Activated T-cell treated with anti-CD3 and anti-CD28 coated beads, Interleukin-2, amount 50 U/mL, for 48 hours (primary cell): ENCODE measurements around the gene SLC16A11.
"Not testable (repeated sequence)": the region's sequence is repeated elsewhere in the genome, so short reads cannot be mapped to it uniquely, and the experiment has no call there.

Experiments used
- DNase-seq, 2 experiments: peaks; one replicate each; pipeline ENCODE4 v3.0.0-alpha.2; 2020

The SLC16A11 gene

DNA sequence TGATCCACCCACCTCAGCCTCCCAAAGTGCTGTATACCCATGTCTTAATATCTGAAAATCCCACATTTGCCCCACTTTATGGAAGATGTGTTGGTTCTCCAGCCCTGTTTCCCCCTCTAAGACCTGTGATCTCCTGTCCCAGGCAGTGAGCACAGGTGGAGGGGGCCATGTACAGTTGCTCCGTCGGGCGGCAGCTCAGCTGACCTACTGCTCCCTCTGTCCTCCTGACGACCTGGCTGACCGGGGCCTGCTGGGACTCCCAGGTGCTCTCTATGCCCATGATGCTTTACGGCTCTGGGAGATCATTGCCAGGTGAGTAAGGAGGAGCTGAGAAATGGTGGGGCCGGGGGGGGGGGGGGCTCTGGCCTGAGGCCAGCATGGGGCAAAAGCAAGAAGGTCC is 38.2 kb downstream of the SLC16A11 start:
- DNase-seq: no peak

DNA sequence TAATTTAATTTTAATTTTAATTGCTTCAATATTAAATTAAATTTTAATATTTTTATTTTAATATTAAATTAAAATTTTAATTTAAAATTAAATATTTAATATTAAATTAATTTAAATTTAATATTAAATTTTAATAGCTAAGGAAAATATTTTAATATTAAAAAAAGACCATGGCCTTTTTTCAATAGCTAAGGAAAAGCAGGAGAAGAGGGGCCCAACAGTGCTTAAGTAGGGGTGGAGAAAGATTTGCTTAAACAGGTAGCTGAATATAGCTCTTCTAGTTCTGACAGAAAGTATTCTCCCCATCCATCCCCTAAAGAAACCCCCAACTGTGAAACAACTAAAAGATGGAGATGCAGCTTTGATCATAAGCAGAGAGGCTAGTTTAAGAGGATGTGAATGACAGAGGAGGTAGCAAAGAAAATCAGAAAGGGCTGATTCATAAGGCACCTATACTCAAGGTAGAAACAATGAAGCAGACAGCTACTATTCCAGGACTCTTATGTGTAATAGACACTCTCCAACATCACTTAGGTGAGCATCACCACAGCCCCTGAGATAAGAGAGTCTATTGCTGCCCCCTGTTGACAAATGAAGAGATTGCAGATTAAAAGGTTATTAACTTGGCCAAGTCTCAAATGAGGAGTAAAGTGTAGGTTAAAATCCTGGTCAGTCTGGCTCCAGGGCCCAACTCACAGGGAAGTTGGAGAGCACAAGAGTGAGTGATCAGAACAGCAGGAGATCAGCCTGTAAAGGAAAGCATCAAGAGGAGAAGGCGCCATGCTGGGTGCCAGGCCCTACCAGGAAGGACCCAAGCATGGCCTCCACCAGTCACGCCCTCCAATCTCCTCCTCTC is 39.3 kb downstream of the SLC16A11 start:
- peak; percentile 45 to 49 for DNase-seq

DNA sequence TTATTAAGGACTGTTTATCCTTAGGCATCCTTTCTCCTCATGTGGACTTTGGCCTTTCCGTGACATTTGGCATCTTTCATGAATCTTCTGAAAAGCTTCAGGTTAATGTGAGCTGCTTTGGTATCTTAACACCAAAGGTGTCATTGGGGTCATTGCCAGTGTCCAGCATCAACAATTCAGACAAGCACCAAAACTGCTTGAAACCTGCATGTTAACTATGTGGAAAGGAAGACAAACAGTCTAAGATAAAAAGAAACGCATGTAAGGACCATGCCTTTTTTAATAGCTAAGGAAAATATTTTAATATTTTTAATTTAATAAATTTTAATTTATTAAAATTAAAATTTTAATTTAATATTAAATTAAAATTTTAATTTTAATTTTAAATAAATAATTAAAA is 40.1 kb downstream of the SLC16A11 start:
- no peak for DNase-seq

DNA sequence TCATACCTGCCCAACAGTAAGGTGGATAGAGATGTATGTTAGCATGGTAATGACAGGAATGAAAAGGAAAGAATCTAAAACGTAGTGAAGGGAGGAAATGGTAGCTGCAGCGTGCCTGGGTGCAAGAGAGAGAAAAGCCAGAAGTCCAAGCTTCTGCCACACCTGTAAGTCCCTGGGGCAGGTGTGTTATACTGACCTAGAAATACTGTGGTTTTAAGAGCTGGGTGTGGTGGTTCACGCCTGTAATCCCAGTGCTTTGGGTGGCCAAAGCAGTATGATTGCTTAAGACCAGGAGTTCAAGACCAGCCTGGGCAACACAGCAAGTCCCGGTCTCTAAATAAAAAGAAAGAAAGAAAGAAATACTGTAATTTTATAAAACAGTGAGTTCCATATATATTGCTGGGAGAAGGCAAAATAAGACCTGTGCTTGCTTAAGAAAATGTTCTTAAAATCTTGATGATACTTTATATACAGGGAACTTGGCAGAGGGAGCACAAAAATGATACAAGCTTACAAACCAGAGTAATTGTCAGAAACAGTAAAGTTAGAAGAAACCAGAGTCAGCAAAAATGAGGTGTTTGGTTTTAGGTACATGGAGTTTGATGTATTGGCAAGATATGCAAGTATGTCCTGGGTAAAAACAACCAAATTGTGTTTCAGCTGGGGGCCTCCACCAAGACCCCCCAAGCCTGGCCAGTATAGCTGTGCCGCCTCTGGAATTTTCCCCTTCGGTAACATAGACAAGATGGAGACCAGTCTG is 41.4 kb downstream of the SLC16A11 start:
- no peak for DNase-seq

DNA sequence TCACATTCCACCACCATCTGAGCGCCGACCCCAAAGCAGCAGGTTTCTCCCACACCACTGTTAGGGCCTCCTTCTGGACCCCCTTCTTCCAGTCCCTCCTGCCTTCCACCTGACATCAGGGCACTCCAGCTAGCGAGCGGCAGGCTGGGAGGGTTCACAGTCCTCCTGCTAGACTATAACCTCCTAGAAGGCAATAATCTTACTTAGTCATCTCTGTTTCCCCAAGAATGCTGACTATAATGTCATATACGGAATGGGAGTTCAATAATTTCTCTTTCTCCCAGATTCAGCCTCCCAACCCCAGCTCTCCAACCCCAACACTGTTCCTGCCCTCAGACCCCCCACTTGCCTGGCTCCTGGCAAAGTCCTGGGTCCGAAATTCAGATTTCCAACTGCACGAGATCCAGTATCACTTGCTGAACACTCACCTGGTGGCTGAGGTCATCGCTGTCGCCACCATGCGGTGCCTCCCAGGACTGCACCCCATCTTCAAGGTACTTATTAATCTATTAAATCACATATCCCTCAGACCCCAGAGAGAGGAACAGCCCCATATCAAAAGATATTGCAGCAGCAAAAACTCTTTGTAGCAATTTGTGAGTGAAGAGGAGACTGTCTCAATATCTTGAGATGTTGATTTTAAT is 42.5 kb downstream of the SLC16A11 start:
- peak; percentile 71 to 73 for DNase-seq

DNA sequence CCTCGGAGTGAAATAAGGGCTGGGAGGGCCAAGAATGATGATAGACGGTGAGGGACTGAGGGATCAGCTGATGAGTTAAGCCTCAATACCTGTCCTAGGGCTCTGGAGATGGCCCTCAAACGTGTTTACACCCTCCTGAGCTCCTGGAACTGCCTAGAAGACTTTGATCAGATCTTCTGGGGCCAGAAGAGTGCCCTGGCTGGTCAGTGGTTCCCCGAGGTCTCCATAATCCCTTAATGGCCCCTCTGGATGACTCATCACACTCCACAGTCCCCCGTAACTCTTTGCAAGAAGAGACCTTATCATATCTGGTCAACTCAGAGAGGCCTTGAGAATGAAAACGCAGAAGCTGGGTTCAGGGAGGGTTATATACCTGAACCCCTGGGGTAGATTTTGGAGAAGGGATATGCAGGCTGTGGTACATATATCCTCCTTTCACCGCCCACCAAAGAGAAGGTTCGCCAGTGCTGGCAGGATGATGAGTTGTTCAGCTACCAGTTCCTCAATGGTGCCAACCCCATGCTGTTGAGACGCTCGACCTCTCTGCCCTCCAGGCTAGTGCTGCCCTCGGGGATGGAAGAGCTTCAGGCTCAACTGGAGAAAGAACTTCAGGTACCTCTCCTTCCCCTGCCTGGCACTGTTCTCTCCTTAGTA is 44.9 kb downstream of the SLC16A11 start:
- DNase-seq: no peak

DNA sequence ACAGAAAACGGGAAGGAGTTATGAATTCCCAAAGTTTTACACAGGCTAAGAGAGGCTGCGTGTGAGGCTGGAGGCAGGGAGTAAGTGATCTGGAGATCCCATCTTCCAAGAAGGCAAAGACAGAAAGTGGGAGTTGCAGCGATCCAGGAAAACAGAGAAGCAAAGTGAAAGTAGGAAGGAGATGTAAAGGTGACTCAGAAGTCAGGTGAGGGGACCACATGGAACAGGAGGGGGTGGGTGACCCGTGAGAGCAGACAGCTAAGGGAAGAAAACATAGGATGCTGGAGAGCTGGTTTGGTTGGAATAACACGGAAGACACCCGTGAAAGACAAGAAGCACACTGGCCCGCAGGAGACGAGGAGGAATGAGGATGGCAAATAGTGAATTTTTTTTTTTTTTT is 46.7 kb downstream of the SLC16A11 start:
- no peak for DNase-seq

DNA sequence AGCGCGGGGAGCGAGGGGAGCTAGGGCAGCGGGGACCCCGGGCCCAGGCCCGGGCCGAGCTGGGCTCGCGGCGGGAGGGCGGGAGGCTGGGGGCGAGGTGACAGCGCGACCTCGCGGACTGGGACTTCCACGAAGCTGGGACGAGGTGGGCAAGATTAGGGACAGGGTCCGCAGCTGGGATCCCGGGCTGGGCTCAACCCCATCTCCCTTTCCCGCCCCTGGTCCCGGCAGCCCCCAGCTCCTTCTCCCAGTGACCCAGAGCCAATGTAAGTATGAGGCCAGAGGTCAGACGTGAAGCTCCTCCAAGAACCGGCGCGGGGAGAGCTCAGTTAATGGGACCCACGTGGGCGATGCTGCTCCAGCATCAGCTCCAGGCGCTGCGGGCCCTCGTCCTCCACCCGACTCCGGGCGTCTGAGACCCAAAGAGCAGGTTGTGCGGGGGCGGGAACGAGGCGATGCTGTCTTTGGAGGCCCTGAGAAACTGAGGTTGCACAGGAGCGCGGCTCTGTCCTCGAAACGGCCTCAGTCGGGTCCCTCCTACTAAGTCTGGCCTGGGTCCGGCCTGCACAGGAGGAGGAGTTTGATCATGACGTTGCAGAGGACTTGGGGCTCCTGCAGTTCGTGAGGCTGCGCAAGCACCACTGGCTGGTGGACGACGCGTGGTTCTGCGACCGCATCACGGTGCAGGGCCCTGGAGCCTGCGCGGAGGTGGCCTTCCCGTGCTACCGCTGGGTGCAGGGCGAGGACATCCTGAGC is 47.5 kb downstream of the SLC16A11 start:
- no peak for DNase-seq

DNA sequence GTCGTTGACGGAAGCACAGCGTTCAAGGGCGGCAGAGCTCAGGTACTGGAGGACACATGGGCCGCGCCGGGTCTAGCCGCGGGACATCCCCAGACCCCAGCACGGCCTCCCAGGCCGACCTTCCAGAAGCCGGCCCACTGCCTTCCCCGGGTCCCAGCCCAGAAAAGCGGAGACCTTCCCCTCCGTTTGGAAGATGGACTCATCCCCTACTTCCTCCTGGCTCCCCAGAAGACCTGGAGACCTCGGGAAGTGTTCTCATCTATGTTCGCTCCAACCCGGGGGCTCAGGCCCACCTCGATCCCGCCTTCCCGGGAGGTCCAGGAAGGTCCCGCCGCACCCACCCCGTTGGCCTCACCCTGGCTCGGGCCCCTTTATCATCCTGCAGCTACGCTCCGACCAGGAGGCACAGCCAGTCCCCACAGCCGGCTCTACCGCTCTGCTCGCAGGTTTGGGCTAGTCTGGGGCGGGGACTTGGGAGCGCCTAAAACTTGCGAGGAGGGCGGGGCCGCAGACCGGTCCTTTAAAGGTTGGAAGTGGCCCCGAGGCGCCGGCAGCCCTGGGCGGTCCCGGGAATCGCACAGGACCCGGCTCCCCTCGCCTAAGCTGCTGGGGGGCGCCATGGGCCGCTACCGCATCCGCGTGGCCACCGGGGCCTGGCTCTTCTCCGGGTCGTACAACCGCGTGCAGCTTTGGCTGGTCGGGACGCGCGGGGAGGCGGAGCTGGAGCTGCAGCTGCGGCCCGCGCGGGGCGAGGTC is 48.2 kb downstream of the SLC16A11 start, which contains the start of gene ALOX12:
ALOX12 (plus strand) TSS at position 550 of the 756 bp plus-strand sequence; CDS start at position 619, 69 bp downstream.
- no peak for DNase-seq

DNA sequence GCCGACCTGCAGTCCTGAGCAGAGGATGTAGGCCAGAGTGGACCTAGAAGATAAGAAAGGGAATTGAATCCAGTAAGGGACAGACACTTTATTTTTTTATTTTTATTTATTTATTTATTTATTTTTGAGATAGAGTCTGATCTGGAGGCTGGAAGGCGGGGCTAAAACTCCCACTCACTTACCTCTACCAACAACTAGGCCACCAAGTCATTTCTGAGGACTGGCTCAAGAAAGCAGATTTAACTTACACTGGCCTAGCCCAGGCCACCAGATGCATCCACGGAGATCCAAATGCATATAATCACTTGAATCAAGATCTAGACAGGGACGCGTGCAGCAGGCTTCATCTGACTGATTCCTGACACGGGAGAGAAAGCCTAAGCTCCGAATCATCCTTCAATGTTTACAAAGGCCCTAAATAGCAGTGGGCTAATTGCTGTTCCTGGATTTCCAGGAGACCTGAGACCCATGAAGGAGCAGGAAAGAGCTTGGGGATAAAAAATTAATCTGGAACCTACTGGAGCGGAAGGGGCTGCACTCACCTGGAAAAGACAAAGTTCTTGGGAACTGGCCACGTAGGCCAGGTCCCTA is 49.1 kb downstream of the SLC16A11 start:
- no peak for DNase-seq

DNA sequence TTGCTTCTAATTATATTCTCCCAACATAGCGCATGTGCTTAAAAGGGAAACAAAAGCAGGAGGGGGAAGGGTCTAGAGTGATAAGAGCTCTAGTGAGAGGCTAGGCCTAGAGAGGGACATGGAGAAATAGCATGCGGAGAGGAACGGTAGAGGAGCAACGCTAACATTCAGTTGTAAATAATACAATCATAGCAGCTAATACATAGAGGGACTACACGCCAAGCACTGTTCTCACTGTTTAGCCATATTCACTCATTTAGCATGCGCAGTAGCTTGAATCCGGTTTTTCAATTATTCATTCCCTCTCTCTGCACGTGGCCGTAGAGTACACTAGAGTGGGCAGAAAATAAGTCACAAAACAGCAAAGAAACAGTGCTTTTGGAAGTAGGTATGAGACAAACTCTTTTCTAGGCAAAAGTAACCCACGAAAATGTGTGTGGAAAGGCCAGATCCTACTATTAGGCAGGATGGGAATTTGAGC is 49.7 kb downstream of the SLC16A11 start:
- DNase-seq: no peak

DNA sequence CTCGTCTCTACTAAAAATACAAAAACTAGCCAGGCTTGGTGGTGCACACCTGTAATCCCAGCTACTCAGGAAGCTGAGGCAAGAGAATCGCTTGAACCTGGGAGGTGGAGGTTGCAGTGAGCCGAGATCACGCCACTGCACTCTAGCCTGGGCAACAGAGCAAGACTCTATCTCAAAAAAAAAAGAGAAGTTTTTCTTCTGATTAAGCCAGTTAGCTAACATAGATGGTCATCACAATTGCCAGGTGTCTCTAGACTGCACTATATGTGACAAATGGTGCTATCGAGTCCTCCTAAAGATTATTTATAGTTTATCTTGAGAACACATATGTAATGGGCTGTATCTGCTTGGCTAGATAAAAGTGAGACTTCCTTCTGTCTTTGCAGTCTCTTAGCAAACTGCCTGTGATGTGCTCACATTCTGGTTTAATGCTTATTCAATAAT is 50.3 kb downstream of the SLC16A11 start:
- not testable (repeated sequence) for DNase-seq
